SK-N-SH treated with all-trans-retinoic acid at 6 μM for 48 hours (cell line): Measurements from ENCODE around the gene RBMS3.
"Not testable (repeated sequence)": the region's sequence is repeated elsewhere in the genome, so short reads cannot be mapped to it uniquely, and the experiment has no call there.

Source experiments
- ATAC-seq: fragments of 200-7000 bp; cut with Tn5 transposase; 3 replicates; pipeline ENCODE4 v1.9.1; 2020; ENCODE audit warnings: mild to moderate bottlenecking, moderate library complexity
- ARNTL ChIP-seq: fragments of 450-650 bp; formaldehyde crosslinking; IDR thresholded peaks from 2 replicates; pipeline ENCODE4 v1.5.0; 2020; ENCODE audit warnings: low read depth, mild to moderate bottlenecking, moderate library complexity, borderline replicate concordance
- CSDC2 ChIP-seq: fragments of 250-450 bp; sonication (Bioruptor Pico); IDR thresholded peaks from 2 replicates; pipeline ENCODE4 v1.5.0; 2020; ENCODE audit warnings: mild to moderate bottlenecking, moderate library complexity
- ESRRG ChIP-seq: fragments of 250-450 bp; sonication (Bioruptor Pico); IDR thresholded peaks from 2 replicates; pipeline ENCODE4 v1.6.1; 2021; ENCODE audit warnings: mild to moderate bottlenecking
- GLIS3 ChIP-seq: fragments of 250-450 bp; sonication (Bioruptor Pico); IDR thresholded peaks from 2 replicates; pipeline ENCODE4 v1.5.0; 2020; ENCODE audit warnings: mild to moderate bottlenecking, moderate library complexity
- ISL1 ChIP-seq: fragments of 250-450 bp; sonication (Bioruptor Pico); IDR thresholded peaks from 2 replicates; pipeline ENCODE4 v2.1.2; 2022; ENCODE audit warnings: mild to moderate bottlenecking, moderate library complexity
- OSR1 ChIP-seq: fragments of 250-450 bp; sonication (Bioruptor Pico); IDR thresholded peaks from 2 replicates; pipeline ENCODE4 v1.8.0; 2022; ENCODE audit warnings: moderate library complexity, mild to moderate bottlenecking, inconsistent platforms
- PPARA ChIP-seq: fragments of 250-450 bp; sonication (Bioruptor Pico); IDR thresholded peaks from 2 replicates; pipeline ENCODE4 v1.5.0; 2020; ENCODE audit warnings: mild to moderate bottlenecking, borderline replicate concordance
- RARB ChIP-seq: fragments of 250-450 bp; sonication (Bioruptor Pico); IDR thresholded peaks from 2 replicates; pipeline ENCODE4 v1.8.0; 2021; ENCODE audit warnings: mild to moderate bottlenecking, moderate library complexity
- SNAI2 ChIP-seq: fragments of 250-450 bp; sonication (Bioruptor Pico); IDR thresholded peaks from 2 replicates; pipeline ENCODE4 v1.5.0; 2020; ENCODE audit warnings: mild to moderate bottlenecking, moderate library complexity
- TOX ChIP-seq: fragments of 250-450 bp; sonication (Bioruptor Pico); IDR thresholded peaks from 2 replicates; pipeline ENCODE4 v1.8.0; 2021; ENCODE audit warnings: mild to moderate bottlenecking, moderate library complexity, borderline replicate concordance
- ZFP3 ChIP-seq: fragments of 250-450 bp; sonication (Bioruptor Pico); IDR thresholded peaks from 2 replicates; pipeline ENCODE4 v1.5.0; 2020; ENCODE audit warnings: mild to moderate bottlenecking, moderate library complexity
- ZFP30 ChIP-seq: fragments of 450-650 bp; formaldehyde crosslinking; IDR thresholded peaks from 2 replicates; pipeline ENCODE4 v1.5.0; 2022; ENCODE audit warnings: mild to moderate bottlenecking, moderate library complexity
- ZNF70 ChIP-seq: fragments of 450-650 bp; formaldehyde crosslinking; IDR thresholded peaks from 2 replicates; pipeline ENCODE4 v1.5.0; 2020; ENCODE audit warnings: mild to moderate bottlenecking, moderate library complexity
- TF ChIP-seq, protein P1 (sequence below): fragments of 250-450 bp; sonication (Bioruptor Pico); IDR thresholded peaks from 2 replicates; pipeline ENCODE4 v1.8.0; 2020; ENCODE audit warnings: mild to moderate bottlenecking, moderate library complexity, borderline replicate concordance
- TF ChIP-seq, protein P2 (sequence below): fragments of 250-450 bp; sonication (Bioruptor Pico); IDR thresholded peaks from 2 replicates; pipeline ENCODE4 v1.5.0; 2020; ENCODE audit warnings: mild to moderate bottlenecking, moderate library complexity
- TF ChIP-seq, protein P3 (sequence below): fragments of 250-450 bp; sonication (Bioruptor Pico); IDR thresholded peaks from 2 replicates; pipeline ENCODE4 v1.5.1; 2021; ENCODE audit warnings: mild to moderate bottlenecking, moderate library complexity
- TF ChIP-seq, protein P4 (sequence below): fragments of 250-450 bp; sonication (Bioruptor Pico); IDR thresholded peaks from 2 replicates; pipeline ENCODE4 v1.8.0; 2021; ENCODE audit warnings: low read depth, mild to moderate bottlenecking, moderate library complexity, borderline replicate concordance

Gene RBMS3

DNA sequence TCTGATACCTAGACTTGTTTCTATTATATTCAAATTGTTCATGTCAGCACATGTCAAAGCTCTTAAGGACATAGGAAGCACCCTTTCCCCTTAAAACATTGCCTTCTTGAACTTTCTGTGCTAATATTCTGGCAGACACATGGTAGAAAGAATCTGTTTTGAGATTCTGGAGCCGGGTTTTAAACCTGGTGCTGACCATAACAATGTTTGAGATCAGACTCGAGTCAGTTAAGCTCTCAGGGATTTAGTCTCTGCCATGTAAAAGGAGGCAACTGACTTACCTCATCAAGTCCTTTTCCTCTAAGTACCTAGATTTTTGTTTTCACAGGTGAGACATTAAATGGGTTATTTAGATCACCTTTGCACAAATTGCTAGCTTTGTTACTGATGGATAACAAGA is 38.9 kb downstream of the RBMS3 start (continued):
- TF ChIP-seq, protein P1, sequence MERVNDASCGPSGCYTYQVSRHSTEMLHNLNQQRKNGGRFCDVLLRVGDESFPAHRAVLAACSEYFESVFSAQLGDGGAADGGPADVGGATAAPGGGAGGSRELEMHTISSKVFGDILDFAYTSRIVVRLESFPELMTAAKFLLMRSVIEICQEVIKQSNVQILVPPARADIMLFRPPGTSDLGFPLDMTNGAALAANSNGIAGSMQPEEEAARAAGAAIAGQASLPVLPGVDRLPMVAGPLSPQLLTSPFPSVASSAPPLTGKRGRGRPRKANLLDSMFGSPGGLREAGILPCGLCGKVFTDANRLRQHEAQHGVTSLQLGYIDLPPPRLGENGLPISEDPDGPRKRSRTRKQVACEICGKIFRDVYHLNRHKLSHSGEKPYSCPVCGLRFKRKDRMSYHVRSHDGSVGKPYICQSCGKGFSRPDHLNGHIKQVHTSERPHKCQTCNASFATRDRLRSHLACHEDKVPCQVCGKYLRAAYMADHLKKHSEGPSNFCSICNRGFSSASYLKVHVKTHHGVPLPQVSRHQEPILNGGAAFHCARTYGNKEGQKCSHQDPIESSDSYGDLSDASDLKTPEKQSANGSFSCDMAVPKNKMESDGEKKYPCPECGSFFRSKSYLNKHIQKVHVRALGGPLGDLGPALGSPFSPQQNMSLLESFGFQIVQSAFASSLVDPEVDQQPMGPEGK (CRISPR knock-in tag): no peak
- TF ChIP-seq PPARA (CRISPR knock-in tag): no peak
- no peak for TF ChIP-seq ZFP3
- TF ChIP-seq ESRRG: no peak
- TF ChIP-seq TOX: no peak
- TF ChIP-seq GLIS3 (CRISPR knock-in tag): no peak

DNA sequence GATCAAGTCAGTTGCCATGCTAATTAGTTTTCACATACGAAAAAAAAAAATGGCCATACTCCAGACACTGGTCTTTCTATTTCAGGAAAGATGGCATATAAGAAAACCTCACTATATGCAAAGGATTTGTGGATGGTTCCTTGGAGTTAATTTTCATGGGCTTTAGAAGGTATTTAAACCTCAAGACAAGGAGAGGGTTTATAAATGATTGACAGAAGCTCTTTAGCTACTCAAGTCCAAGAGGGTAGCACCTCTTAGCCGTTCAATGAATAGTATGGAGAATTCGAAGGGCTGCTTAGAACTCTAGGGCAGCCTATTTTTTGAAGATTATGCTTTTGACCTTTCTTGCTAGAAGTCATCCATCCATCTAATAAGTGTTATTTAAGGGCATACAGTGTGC is 41.7 kb downstream of the RBMS3 start:
- TF ChIP-seq ZFP30 (CRISPR knock-in tag) (no peak), ISL1 (CRISPR knock-in tag) (no peak)
- TF ChIP-seq, protein P2, sequence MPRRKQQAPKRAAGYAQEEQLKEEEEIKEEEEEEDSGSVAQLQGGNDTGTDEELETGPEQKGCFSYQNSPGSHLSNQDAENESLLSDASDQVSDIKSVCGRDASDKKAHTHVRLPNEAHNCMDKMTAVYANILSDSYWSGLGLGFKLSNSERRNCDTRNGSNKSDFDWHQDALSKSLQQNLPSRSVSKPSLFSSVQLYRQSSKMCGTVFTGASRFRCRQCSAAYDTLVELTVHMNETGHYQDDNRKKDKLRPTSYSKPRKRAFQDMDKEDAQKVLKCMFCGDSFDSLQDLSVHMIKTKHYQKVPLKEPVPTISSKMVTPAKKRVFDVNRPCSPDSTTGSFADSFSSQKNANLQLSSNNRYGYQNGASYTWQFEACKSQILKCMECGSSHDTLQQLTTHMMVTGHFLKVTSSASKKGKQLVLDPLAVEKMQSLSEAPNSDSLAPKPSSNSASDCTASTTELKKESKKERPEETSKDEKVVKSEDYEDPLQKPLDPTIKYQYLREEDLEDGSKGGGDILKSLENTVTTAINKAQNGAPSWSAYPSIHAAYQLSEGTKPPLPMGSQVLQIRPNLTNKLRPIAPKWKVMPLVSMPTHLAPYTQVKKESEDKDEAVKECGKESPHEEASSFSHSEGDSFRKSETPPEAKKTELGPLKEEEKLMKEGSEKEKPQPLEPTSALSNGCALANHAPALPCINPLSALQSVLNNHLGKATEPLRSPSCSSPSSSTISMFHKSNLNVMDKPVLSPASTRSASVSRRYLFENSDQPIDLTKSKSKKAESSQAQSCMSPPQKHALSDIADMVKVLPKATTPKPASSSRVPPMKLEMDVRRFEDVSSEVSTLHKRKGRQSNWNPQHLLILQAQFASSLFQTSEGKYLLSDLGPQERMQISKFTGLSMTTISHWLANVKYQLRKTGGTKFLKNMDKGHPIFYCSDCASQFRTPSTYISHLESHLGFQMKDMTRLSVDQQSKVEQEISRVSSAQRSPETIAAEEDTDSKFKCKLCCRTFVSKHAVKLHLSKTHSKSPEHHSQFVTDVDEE (CRISPR knock-in tag): no peak
- no peak for ATAC-seq

DNA sequence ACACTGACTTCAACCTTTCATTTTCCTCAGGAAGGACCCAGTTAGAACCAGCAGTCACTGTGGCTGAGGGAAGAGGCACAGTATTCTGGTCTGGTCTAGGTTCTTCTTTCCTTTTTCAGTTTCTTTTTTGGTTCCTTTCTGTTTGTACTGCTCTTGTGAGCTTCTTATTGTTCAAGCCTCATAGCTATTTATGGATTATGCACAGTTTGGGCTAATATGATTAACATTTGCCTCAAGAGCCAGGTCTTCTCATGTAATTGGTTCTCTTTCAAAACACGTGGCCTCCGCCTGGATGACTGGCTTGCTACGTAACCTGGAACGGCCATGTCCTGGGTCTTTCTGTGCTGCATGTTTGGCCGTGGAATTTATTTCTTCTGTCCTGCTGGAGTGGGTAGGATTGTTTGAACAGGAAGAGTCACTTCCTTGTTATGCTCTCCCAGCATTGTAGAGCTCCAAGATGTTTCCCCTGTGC is 43.3 kb downstream of the RBMS3 start:
- 0 out of 2 replicates have a peak, but pooled peaks have one; percentile 67 for TF ChIP-seq ZFP3
- TF ChIP-seq, protein P1 (CRISPR knock-in tag): no peak
- TF ChIP-seq, protein P2 (CRISPR knock-in tag): 0 out of 2 replicates have a peak, but pooled peaks have one; percentile 15
- TF ChIP-seq, all 23 proteins: peak for 2
- peak; percentile 93 for ATAC-seq

DNA sequence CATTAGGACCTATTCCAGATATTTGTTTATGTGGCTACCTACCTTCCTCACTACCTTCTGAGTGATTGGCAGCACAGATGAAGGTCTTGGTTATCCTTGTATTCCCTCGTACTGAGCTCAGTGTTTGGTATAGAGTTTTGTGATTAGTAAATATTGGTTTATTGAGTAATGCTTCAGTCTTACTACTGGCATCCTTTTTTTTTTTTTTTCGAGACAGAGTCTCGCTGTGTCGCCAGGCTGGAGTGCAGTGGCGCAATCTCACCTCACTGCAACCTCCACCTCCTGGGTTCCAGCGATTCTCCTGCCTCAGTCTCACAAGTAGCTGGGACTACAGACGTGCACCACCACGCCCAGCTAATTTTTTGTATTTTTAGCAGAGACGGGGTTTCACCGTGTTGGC is 45.7 kb downstream of the RBMS3 start:
- ATAC-seq: not testable (repeated sequence)

DNA sequence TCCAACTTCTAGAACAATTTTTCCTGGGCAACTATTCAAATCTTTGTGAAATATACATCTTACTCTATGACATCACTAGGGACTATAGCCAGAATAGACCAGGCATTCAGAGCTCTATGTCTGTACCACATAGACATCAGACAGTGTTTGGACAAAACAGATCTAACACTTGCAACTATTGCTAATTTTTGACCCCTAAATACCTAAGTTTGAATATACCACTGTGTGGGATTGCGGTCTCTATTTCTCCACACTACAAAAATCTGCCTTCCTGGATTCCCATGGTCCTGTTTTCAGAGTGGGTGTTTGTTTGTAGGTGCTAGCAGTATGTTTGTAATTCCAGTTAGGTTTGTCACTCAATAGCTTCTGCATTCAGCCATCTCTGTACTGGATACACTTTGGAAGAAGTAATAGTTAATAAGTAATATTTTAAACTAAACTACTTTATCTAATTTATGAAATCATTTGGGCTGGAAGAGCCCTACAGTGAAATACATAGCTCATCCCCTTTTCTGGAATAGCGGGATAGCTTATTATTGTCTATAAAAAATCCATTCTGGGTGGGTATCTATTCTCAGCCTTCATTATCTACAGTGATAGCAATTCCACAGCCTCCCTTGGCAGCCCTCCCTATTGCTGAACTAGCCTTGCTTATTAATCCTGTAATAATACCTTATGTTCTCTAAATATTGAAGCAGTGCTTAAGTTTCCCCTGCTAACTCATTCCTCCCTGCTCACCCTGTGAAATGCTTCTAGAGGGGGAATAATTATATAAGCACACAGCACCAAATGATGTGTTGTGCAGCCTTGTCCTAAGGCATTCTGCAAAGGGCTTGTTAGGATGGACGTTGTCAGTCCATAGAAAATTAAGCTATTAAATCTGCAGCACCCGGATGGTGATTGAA is 49.4 kb downstream of the RBMS3 start:
- ATAC-seq: no peak; the same call in 2 of the 3 replicates
- TF ChIP-seq ZFP30 (CRISPR knock-in tag) (no peak), SNAI2 (CRISPR knock-in tag) (no peak), ARNTL (no peak), TOX (no peak), RARB (CRISPR knock-in tag) (no peak), ZFP3 (no peak), ZNF70 (CRISPR knock-in tag) (no peak), ISL1 (CRISPR knock-in tag) (no peak), OSR1 (CRISPR knock-in tag) (no peak), CSDC2 (CRISPR knock-in tag) (no peak)
- TF ChIP-seq, protein P1 (CRISPR knock-in tag): no peak
- TF ChIP-seq, protein P3, sequence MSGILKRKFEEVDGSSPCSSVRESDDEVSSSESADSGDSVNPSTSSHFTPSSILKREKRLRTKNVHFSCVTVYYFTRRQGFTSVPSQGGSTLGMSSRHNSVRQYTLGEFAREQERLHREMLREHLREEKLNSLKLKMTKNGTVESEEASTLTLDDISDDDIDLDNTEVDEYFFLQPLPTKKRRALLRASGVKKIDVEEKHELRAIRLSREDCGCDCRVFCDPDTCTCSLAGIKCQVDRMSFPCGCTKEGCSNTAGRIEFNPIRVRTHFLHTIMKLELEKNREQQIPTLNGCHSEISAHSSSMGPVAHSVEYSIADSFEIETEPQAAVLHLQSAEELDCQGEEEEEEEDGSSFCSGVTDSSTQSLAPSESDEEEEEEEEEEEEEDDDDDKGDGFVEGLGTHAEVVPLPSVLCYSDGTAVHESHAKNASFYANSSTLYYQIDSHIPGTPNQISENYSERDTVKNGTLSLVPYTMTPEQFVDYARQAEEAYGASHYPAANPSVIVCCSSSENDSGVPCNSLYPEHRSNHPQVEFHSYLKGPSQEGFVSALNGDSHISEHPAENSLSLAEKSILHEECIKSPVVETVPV (CRISPR knock-in tag): no peak
- TF ChIP-seq, protein P4, sequence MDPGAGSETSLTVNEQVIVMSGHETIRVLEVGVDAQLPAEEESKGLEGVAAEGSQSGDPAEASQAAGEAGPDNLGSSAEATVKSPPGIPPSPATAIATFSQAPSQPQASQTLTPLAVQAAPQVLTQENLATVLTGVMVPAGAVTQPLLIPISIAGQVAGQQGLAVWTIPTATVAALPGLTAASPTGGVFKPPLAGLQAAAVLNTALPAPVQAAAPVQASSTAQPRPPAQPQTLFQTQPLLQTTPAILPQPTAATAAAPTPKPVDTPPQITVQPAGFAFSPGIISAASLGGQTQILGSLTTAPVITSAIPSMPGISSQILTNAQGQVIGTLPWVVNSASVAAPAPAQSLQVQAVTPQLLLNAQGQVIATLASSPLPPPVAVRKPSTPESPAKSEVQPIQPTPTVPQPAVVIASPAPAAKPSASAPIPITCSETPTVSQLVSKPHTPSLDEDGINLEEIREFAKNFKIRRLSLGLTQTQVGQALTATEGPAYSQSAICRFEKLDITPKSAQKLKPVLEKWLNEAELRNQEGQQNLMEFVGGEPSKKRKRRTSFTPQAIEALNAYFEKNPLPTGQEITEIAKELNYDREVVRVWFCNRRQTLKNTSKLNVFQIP (CRISPR knock-in tag): no peak
